Fibroblast of peridontal ligament (primary cell): ENCODE measurements around the gene ARTN.

ENCODE experiments used
- DNase-seq: peaks from one replicate; pipeline ENCODE4 v3.0.0-alpha.2; 2010; ENCODE audit errors: extremely low read depth

Gene ARTN

DNA sequence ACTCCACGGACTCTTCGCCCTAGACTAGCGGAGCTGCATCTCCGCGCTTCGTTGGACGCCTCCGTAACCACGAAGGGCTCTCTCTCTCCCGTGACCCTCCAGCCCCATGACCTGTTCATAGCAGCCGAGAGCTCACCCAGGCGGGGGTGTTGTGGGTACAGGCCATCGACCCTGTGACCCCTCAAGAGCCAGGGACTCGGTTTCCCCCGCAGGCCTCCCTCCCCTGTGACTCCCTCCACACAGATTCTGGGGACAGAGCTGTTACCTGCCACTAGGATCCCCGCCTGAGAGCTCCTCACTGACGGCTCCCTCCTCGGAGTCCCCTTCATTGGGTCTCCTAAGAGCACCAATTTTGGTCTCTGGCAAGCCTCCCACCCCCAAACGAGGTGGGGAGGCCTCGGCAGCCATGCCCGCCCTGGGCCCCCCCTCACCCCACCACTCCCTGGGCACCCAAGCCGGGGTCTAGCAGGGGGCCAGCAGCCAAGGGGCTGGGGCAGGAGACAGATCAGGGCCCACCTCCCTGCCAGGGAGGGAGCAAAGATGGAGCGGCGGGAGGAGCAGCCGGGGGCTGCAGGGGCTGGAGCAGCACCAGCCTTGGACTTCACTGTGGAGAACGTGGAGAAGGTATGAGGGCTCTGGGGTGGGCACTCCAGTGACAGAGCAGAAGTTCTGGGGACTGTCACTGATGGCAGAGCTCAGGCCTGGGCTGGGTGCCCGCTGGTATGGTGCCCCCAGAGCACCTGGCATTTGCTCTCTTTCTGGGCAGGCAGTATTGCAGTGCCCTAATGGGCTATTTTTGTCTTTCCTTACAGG lies 13.7 kb downstream of the ARTN start:
- no peak for DNase-seq

GRCh38 chr1:43947874-43948437 lies 14.4 kb downstream of the ARTN start:
- DNase-seq, result no peak

DNA sequence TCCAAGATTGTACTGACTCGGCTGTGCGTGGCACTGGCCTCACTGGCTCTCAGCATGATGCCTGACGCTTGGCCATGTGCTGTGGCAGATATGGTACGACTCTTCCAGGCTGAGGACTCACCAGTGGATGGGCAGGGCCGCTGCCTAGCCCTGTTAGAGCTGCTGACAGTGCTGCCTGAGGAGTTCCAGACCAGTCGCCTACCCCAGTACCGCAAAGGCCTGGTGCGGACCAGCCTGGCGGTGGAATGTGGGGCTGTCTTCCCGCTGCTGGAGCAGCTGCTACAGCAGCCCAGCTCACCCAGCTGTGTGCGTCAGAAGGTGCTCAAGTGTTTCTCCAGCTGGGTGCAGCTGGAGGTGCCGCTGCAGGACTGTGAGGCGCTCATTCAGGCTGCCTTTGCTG lies 16.1 kb downstream of the ARTN start:
- no peak for DNase-seq

- peak; percentile 38 for DNase-seq
These were observed 17.7 kb downstream of the ARTN start for GRCh38 chr1:43951021-43951985.

DNA sequence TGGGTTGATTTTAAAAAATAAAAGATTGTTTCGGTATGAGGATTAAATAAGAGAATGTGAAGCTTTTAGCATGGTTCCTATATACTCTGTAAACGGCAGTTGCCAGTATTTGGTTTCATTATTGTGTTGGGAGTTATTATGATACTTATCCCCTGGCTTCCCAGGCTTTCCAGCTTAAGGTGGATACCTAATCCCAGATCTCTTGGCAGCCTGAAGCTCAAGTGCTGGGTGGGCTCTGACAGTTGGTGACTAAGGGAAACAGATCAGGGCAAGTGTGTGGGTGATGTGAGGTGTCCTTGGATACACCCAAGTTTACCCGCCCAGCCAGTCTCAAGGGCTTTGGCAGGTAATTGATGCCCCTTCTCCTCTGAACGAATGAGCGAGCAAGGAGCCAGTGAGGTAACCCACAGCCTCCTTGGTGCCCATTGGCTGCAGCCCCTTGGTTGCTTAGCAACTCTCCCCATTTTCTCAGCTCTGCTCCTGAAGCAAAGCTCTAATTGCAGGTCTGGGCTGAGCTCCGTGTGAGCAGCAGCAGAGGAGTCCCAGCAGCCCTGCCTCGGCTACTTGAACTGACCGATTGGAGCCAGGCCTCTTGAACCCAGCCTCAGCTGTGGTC lies 19.2 kb downstream of the ARTN start:
- no peak for DNase-seq

DNA sequence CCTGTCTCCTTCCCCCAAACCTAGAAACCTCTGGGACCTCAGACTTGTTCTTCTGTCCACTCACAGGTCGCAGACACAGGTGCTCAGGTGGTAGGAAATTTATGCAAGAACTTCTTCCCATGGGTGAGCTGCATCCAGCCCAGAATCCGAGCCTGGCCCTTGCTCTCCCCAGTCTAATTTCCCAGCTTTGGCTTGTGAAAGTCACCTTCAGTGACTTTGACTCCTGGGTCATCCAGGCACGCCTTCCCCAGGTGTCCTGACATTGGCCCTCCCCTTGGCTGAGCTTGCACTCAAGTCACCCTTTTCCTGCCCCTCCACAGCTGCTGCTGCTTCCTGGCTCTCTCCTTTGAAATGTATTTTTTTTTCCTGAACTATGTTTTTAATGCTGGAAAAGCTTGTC lies 19.8 kb downstream of the ARTN start:
- DNase-seq, result no peak

DNA sequence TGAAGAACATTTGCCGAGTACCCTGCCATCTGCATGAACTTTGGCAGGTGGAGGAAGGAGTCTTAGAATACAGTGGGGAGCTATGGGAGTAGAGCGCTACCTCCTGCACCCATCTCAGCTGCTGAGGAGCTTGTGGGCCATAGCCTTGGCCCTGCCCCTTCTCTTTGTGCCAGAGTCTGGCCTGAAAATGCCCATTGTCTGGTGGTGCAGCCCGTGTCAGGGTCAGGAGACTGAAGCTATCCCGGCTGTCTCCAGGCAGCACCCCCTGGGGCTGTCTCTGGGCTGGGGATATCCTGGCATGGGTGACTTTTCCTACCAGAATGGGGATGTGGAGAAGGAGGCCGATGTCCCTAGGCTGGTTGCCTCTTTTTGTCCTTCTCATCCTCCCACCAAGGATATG lies 20.4 kb downstream of the ARTN start:
- no peak for DNase-seq

- no peak for DNase-seq
These were observed 22.6 kb downstream of the ARTN start for GRCh38 chr1:43956234-43956633.

DNA sequence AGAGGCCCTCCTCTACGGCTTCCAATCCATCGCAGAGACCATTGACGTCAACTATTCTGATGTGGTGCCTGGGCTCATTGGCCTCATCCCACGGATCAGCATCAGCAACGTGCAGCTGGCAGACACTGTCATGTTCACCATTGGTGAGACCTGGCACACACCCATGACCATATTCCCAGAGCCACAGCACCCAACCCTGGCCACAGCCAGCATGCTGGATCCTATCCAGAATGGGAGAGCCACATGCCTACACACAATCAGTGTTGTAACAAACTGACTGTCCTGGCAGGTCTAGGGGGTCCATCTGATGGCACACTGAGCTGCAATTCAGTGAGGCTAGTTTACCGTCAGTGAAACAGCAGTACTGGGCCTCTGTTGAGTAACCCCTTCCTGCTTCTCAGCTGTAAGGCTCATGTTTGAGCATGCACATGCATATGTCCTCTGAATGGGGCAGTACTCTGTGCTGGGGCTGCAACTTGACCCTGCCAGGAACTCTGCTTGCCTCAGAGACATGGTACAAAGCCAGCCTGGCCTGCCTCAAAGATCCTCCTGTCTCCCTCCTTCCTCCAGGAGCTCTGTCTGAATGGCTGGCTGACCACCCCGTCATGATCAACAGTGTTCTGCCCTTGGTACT lies 23.9 kb downstream of the ARTN start:
- DNase-seq, result no peak

DNA sequence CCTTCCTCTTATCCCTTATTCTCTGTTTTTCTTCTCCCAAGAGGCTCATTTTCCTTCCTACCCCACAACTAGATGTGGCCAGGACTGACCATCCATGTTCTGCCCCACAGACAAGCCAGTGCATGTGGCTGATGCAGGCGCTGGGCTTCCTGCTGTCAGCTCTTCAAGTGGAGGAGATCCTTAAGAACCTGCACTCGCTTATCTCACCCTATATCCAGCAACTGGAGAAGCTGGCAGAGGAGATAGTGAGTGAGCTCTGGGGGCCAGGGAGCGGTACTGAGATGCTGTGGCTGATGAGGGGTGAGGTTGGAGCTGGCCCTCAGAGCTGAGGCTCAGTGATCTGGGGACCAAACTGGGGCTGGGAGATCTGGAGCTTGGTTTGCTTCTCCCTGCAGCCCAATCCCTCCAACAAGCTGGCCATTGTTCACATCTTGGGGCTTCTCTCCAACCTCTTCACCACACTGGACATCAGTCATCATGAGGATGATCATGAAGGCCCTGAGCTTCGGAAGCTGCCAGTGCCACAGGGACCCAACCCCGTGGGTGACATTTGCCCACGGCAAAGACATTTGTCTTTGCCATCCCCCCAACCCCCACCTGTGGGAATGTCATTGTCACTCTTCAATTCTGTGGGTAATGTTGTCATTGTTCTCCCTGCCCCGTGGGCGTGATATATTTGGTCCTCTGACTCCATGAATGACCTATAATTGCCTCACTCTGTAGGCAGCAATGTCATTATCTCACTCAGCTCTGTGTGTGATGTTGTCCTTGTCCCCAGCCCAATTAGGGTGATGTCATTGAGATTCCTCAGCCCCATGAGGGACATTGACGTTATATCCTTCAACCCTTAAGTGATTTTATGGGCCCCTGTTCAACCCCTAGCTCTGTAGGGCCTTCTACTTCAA lies 25.0 kb downstream of the ARTN start:
- DNase-seq, result no peak

DNA sequence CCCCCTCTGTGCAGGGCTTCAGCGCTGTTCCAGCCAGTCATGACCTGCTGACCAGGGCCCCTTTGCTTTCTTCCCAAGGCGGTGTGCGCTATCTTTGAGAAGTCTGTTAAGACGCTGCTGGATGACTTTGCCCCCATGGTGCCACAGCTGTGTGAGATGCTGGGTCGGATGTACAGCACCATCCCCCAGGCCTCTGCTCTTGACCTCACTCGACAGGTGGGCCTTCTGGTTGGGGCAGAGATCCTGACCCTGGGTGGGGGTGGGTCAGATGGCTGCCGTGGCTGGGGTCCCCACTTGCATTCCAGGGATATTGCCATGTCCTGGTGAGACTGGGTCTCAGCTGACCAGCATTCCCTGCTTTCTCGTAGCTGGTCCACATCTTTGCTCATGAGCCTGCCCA lies 27.2 kb downstream of the ARTN start:
- no peak for DNase-seq

DNA sequence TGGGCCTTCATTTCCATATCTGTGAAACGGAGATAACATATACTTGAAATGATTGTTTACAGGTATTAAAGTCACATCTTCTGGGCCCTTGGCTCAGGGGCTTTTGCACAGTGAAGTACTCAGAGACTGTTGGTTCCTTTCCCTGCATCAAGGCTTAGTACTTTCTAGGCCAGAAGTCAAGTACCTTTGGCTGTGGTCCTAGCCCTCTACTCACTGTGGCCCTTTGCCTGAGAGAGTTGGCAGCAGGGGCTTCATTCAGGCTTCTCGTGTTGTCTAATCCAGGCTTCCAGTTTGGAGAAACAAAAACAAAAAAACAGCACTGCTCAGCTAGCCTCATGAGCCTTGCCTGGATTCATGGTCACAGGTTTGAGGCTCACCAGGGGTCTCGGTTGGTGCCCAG lies 28.1 kb downstream of the ARTN start:
- no peak for DNase-seq

DNA sequence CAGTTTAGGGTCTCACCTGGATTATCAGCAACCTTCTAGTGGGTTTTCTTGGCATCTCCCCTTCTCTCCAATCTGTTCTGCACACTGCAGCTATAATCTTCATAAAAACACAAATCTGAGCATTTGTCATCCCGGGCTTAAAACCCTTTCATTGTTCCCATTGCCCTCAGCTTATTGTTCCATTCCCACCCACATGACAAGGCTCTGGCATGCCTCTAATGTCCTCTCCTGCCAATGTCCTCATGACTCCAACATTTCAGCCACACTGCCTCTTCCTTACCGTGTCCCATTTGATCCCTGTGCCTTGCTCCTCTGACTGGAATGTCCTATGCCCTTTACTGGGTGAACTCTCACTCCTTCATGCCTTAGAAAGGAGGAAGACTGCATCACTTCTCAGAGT lies 28.7 kb downstream of the ARTN start:
- no peak for DNase-seq

- no peak for DNase-seq
These were observed 29.4 kb downstream of the ARTN start for GRCh38 chr1:43963006-43963405.

- no peak for DNase-seq
These were observed 30.3 kb downstream of the ARTN start for GRCh38 chr1:43963890-43964289.

DNA sequence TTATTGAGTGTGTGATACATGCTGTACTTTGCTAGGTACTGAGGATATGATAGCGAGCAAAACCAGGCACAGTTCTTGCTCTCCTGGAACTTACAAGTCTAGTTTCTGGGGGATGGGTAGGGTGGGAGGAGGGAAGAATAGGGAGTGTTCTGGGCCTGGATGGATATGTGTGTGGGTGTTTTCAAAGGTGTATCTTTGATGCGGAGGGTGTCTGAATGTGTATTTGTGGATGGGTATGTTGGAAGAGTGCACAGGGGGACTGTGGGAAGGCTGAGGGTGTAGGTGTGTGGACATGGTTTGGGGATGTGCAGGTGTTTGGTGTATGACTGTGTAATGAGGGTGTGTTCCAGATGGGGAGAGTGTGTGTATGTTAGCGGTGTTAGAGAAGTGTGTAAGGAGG lies 31.7 kb downstream of the ARTN start:
- DNase-seq, result no peak

DNA sequence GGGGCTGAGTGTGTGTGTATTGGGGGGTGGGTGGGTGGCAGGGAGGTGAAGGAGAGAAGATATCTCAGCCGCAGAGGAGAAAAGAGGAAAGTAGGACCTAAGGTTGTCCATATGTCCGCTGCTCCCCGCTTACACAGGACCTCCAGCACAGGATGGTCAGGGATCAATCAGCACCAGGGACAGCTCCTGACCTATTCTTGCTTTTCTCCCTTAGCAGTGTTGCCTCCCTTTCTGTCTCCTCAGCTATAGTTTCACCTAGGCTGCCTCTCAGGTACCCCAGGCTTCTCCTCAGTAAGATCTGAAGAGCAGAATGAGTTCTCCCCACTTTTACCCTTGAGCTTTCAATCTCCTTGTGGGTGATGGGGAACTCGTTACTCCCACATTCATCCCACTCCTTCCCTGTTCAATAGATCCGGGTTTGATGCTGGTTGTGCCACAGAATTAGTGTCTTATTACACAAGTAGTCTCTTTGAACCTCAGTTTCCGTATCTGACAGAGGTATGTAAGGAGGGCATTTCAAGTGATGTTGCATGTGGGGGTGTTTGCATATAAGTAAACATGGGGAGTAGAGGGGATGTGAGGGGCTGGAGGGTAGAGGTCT lies 34.8 kb downstream of the ARTN start:
- peak; percentile 44 for DNase-seq

- DNase-seq, result no peak
These were observed 35.8 kb downstream of the ARTN start for GRCh38 chr1:43969416-43969745.

DNA sequence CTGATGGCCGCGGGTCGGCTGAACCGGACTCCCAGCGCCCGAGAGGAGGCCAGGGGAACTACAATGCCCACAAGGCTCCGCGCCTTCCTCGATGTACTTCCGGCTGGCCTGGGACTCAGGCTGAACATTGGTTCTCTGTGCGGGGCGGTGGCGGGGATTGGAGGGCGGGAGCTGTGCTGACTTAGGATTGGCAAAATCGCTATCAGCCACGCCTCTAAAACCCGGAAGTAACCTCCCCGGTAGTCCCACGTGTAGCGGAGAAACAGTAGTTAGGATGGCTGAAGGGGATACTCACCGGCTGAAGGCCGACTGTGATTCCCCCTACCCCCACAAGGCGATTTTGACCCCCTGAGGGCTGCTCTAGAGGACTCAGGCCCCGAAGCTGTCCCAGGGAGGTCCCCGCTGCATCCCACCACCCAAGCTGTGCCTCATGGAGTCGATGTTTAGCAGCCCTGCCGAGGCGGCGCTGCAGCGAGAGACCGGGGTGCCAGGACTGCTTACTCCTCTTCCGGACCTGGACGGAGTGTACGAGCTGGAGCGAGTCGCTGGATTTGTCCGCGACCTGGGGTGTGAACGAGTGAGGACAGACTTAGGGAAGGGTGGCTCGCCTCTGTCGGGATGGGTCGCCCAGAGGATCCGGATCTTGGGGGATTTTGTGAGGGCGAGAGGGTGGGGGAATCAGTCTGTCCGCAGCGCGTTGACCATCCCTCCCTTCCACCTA lies 36.3 kb downstream of the ARTN start, which contains the start of gene DPH2:
DPH2 (plus strand) TSS at position 265 of the 721 bp plus-strand sequence; CDS start at position 431, 166 bp downstream.
- peak; percentile 95 for DNase-seq
